ENCODE measurements around the gene FAM171A1.

The FAM171A1 gene

GRCh38 chr10:15237351-15237750, 133.7 kb downstream of the FAM171A1 start:
- no peak overlapping the region for H3K9ac ChIP-seq (ENCODE audit: low read depth in 1 of 2, low read length in 2 of 2)
- no peaks in the 10 kb centered on the region for H3K4me1 ChIP-seq (ENCODE audit: control insufficient read depth in 2 of 2, insufficient read depth in 2 of 2, low read length in 2 of 2)
- H3K27me3 ChIP-seq (ENCODE audit: control insufficient read depth in 2 of 2, insufficient read depth in 2 of 2, low read length in 2 of 2), result no peaks in the 10 kb centered on the region
- no peaks in the 10 kb centered on the region for H3K9me3 ChIP-seq (ENCODE audit: control insufficient read depth in 2 of 2, low read length in 2 of 2)
- H3K27ac ChIP-seq (ENCODE audit: low read depth in 2 of 2, low read length in 2 of 2), result no peak overlapping the region
- no peaks in the 10 kb centered on the region for H3K36me3 ChIP-seq (ENCODE audit: control insufficient read depth in 2 of 2, insufficient read depth in 2 of 2, low read length in 2 of 2)
- H3K4me3 ChIP-seq (ENCODE audit: low read length in 2 of 2), result no peak overlapping the region

- Histone ChIP-seq H3K9ac (ENCODE audit: low read depth in 1 of 2, low read length in 2 of 2) (no peak overlapping the region), H3K4me3 (ENCODE audit: low read length in 2 of 2) (no peak overlapping the region), H3K27me3 (ENCODE audit: control insufficient read depth in 2 of 2, insufficient read depth in 2 of 2, low read length in 2 of 2) (no peaks in the 10 kb centered on the region), H3K4me1 (ENCODE audit: control insufficient read depth in 2 of 2, insufficient read depth in 2 of 2, low read length in 2 of 2) (no peaks in the 10 kb centered on the region), H3K27ac (ENCODE audit: low read depth in 2 of 2, low read length in 2 of 2) (no peak overlapping the region), H3K36me3 (ENCODE audit: control insufficient read depth in 2 of 2, insufficient read depth in 2 of 2, low read length in 2 of 2) (no peaks in the 10 kb centered on the region), H3K9me3 (ENCODE audit: control insufficient read depth in 2 of 2, low read length in 2 of 2) (no peaks in the 10 kb centered on the region)
Measured at GRCh38 chr10:15236340-15236739, 134.7 kb downstream of the FAM171A1 start.

- Histone ChIP-seq H3K36me3 (ENCODE audit: control insufficient read depth in 2 of 2, insufficient read depth in 2 of 2, low read length in 2 of 2) (no peaks in the 10 kb centered on the region), H3K27ac (ENCODE audit: low read depth in 2 of 2, low read length in 2 of 2) (no peak overlapping the region), H3K4me1 (ENCODE audit: control insufficient read depth in 2 of 2, insufficient read depth in 2 of 2, low read length in 2 of 2) (no peaks in the 10 kb centered on the region), H3K4me3 (ENCODE audit: low read length in 2 of 2) (no peak overlapping the region), H3K9me3 (ENCODE audit: control insufficient read depth in 2 of 2, low read length in 2 of 2) (no peaks in the 10 kb centered on the region), H3K9ac (ENCODE audit: low read depth in 1 of 2, low read length in 2 of 2) (no peak overlapping the region), H3K27me3 (ENCODE audit: control insufficient read depth in 2 of 2, insufficient read depth in 2 of 2, low read length in 2 of 2) (no peaks in the 10 kb centered on the region)
Measured at GRCh38 chr10:15232279-15232678, 138.8 kb downstream of the FAM171A1 start.

GRCh38 chr10:15231426-15231825, 139.7 kb downstream of the FAM171A1 start:
- Histone ChIP-seq H3K36me3 (ENCODE audit: control insufficient read depth in 2 of 2, insufficient read depth in 2 of 2, low read length in 2 of 2) (no peaks in the 10 kb centered on the region), H3K9ac (ENCODE audit: low read depth in 1 of 2, low read length in 2 of 2) (no peak overlapping the region), H3K4me3 (ENCODE audit: low read length in 2 of 2) (no peak overlapping the region), H3K4me1 (ENCODE audit: control insufficient read depth in 2 of 2, insufficient read depth in 2 of 2, low read length in 2 of 2) (no peaks in the 10 kb centered on the region), H3K9me3 (ENCODE audit: control insufficient read depth in 2 of 2, low read length in 2 of 2) (no peaks in the 10 kb centered on the region), H3K27ac (ENCODE audit: low read depth in 2 of 2, low read length in 2 of 2) (no peak overlapping the region), H3K27me3 (ENCODE audit: control insufficient read depth in 2 of 2, insufficient read depth in 2 of 2, low read length in 2 of 2) (no peaks in the 10 kb centered on the region)

GRCh38 chr10:15230257-15230656, 140.8 kb downstream of the FAM171A1 start:
- no peaks in the 10 kb centered on the region for H3K27me3 ChIP-seq (ENCODE audit: control insufficient read depth in 2 of 2, insufficient read depth in 2 of 2, low read length in 2 of 2)
- H3K4me3 ChIP-seq (ENCODE audit: low read length in 2 of 2), result no peak overlapping the region
- H3K36me3 ChIP-seq (ENCODE audit: control insufficient read depth in 2 of 2, insufficient read depth in 2 of 2, low read length in 2 of 2), result no peaks in the 10 kb centered on the region
- no peak overlapping the region for H3K9ac ChIP-seq (ENCODE audit: low read depth in 1 of 2, low read length in 2 of 2)
- H3K27ac ChIP-seq (ENCODE audit: low read depth in 2 of 2, low read length in 2 of 2), result no peak overlapping the region
- H3K9me3 ChIP-seq (ENCODE audit: control insufficient read depth in 2 of 2, low read length in 2 of 2), result no peaks in the 10 kb centered on the region
- no peaks in the 10 kb centered on the region for H3K4me1 ChIP-seq (ENCODE audit: control insufficient read depth in 2 of 2, insufficient read depth in 2 of 2, low read length in 2 of 2)

GRCh38 chr10:15229268-15229667, 141.8 kb downstream of the FAM171A1 start:
- no peaks in the 10 kb centered on the region for H3K4me1 ChIP-seq (ENCODE audit: control insufficient read depth in 2 of 2, insufficient read depth in 2 of 2, low read length in 2 of 2)
- no peaks in the 10 kb centered on the region for H3K9me3 ChIP-seq (ENCODE audit: control insufficient read depth in 2 of 2, low read length in 2 of 2)
- no peak overlapping the region for H3K9ac ChIP-seq (ENCODE audit: low read depth in 1 of 2, low read length in 2 of 2)
- no peak overlapping the region for H3K27ac ChIP-seq (ENCODE audit: low read depth in 2 of 2, low read length in 2 of 2)
- peaks cover 0 to 3% of the 10 kb centered on the region in 2 donors for H3K36me3 ChIP-seq (ENCODE audit: control insufficient read depth in 2 of 2, insufficient read depth in 2 of 2, low read length in 2 of 2)
- H3K27me3 ChIP-seq (ENCODE audit: control insufficient read depth in 2 of 2, insufficient read depth in 2 of 2, low read length in 2 of 2), result no peaks in the 10 kb centered on the region
- H3K4me3 ChIP-seq (ENCODE audit: low read length in 2 of 2), result no peak overlapping the region

- Histone ChIP-seq H3K9me3 (ENCODE audit: control insufficient read depth in 2 of 2, low read length in 2 of 2) (no peaks in the 10 kb centered on the region), H3K36me3 (ENCODE audit: control insufficient read depth in 2 of 2, insufficient read depth in 2 of 2, low read length in 2 of 2) (peaks cover 0 to 5% of the 10 kb centered on the region in 2 donors), H3K4me1 (ENCODE audit: control insufficient read depth in 2 of 2, insufficient read depth in 2 of 2, low read length in 2 of 2) (no peaks in the 10 kb centered on the region), H3K27me3 (ENCODE audit: control insufficient read depth in 2 of 2, insufficient read depth in 2 of 2, low read length in 2 of 2) (no peaks in the 10 kb centered on the region), H3K4me3 (ENCODE audit: low read length in 2 of 2) (no peak overlapping the region), H3K9ac (ENCODE audit: low read depth in 1 of 2, low read length in 2 of 2) (no peak overlapping the region), H3K27ac (ENCODE audit: low read depth in 2 of 2, low read length in 2 of 2) (no peak overlapping the region)
Measured at GRCh38 chr10:15228426-15228825, 142.7 kb downstream of the FAM171A1 start.

- H3K27me3 ChIP-seq (ENCODE audit: control insufficient read depth in 2 of 2, insufficient read depth in 2 of 2, low read length in 2 of 2), result no peaks in the 10 kb centered on the region
- H3K4me1 ChIP-seq (ENCODE audit: control insufficient read depth in 2 of 2, insufficient read depth in 2 of 2, low read length in 2 of 2), result no peaks in the 10 kb centered on the region
- no peak overlapping the region for H3K4me3 ChIP-seq (ENCODE audit: low read length in 2 of 2)
- no peak overlapping the region for H3K27ac ChIP-seq (ENCODE audit: low read depth in 2 of 2, low read length in 2 of 2)
- no peak overlapping the region for H3K9ac ChIP-seq (ENCODE audit: low read depth in 1 of 2, low read length in 2 of 2)
- H3K9me3 ChIP-seq (ENCODE audit: control insufficient read depth in 2 of 2, low read length in 2 of 2), result no peaks in the 10 kb centered on the region
- H3K36me3 ChIP-seq (ENCODE audit: control insufficient read depth in 2 of 2, insufficient read depth in 2 of 2, low read length in 2 of 2), result peaks cover 0 to 5% of the 10 kb centered on the region in 2 donors
Measured at GRCh38 chr10:15227611-15228372, 143.3 kb downstream of the FAM171A1 start.

- Histone ChIP-seq H3K27me3 (ENCODE audit: control insufficient read depth in 2 of 2, insufficient read depth in 2 of 2, low read length in 2 of 2) (no peaks in the 10 kb centered on the region), H3K9me3 (ENCODE audit: control insufficient read depth in 2 of 2, low read length in 2 of 2) (no peaks in the 10 kb centered on the region), H3K36me3 (ENCODE audit: control insufficient read depth in 2 of 2, insufficient read depth in 2 of 2, low read length in 2 of 2) (peaks cover 6 to 8% of the 10 kb centered on the region in 2 donors), H3K9ac (ENCODE audit: low read depth in 1 of 2, low read length in 2 of 2) (no peak overlapping the region), H3K4me1 (ENCODE audit: control insufficient read depth in 2 of 2, insufficient read depth in 2 of 2, low read length in 2 of 2) (no peaks in the 10 kb centered on the region), H3K27ac (ENCODE audit: low read depth in 2 of 2, low read length in 2 of 2) (no peak overlapping the region), H3K4me3 (ENCODE audit: low read length in 2 of 2) (no peak overlapping the region)
Measured at GRCh38 chr10:15225511-15225910, 145.6 kb downstream of the FAM171A1 start.

GRCh38 chr10:15224948-15225347, 146.1 kb downstream of the FAM171A1 start:
- Histone ChIP-seq H3K4me3 (ENCODE audit: low read length in 2 of 2) (no peak overlapping the region), H3K27ac (ENCODE audit: low read depth in 2 of 2, low read length in 2 of 2) (no peak overlapping the region), H3K27me3 (ENCODE audit: control insufficient read depth in 2 of 2, insufficient read depth in 2 of 2, low read length in 2 of 2) (no peaks in the 10 kb centered on the region), H3K9me3 (ENCODE audit: control insufficient read depth in 2 of 2, low read length in 2 of 2) (no peaks in the 10 kb centered on the region), H3K36me3 (ENCODE audit: control insufficient read depth in 2 of 2, insufficient read depth in 2 of 2, low read length in 2 of 2) (peaks cover 6 to 8% of the 10 kb centered on the region in 2 donors), H3K4me1 (ENCODE audit: control insufficient read depth in 2 of 2, insufficient read depth in 2 of 2, low read length in 2 of 2) (no peaks in the 10 kb centered on the region), H3K9ac (ENCODE audit: low read depth in 1 of 2, low read length in 2 of 2) (no peak overlapping the region)
